GM10266 (cell line): ENCODE data around the gene GDPD1.

Experiments
- DNase-seq: peaks from one replicate; pipeline ENCODE4 v3.0.0; 2012; ENCODE audit errors: extremely low spot score
- TF ChIP-seq, protein P1 (sequence below): IDR thresholded peaks from 2 replicates; pipeline ENCODE4 v1.5.1; 2012; ENCODE audit warnings: mild to moderate bottlenecking, low read depth; ENCODE audit not compliant: control insufficient read depth, insufficient read depth; ENCODE audit errors: missing control alignments

The GDPD1 gene

DNA sequence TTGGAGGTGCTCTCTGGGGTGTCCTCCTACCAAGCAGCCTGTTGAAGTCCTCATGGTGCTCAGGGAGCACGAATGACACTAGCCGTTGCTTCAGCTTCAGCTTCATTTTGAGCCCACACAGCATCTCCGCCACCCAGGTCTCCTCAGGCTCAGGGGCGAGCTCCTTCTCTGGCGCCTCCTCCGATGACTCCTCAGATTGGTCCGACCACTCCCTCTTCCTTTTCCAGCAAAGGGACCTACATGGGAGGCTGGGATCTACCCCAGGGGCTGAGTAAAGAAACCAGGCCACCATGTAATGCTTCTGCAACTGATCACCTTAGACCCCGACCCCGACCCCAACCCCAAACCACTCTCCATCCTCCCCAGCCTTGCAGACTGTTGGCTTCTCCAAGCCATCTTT, 38.8 kb upstream of the GDPD1 start:
- TF ChIP-seq, protein P1, sequence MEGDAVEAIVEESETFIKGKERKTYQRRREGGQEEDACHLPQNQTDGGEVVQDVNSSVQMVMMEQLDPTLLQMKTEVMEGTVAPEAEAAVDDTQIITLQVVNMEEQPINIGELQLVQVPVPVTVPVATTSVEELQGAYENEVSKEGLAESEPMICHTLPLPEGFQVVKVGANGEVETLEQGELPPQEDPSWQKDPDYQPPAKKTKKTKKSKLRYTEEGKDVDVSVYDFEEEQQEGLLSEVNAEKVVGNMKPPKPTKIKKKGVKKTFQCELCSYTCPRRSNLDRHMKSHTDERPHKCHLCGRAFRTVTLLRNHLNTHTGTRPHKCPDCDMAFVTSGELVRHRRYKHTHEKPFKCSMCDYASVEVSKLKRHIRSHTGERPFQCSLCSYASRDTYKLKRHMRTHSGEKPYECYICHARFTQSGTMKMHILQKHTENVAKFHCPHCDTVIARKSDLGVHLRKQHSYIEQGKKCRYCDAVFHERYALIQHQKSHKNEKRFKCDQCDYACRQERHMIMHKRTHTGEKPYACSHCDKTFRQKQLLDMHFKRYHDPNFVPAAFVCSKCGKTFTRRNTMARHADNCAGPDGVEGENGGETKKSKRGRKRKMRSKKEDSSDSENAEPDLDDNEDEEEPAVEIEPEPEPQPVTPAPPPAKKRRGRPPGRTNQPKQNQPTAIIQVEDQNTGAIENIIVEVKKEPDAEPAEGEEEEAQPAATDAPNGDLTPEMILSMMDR: no peak
- DNase-seq: no peak

DNA sequence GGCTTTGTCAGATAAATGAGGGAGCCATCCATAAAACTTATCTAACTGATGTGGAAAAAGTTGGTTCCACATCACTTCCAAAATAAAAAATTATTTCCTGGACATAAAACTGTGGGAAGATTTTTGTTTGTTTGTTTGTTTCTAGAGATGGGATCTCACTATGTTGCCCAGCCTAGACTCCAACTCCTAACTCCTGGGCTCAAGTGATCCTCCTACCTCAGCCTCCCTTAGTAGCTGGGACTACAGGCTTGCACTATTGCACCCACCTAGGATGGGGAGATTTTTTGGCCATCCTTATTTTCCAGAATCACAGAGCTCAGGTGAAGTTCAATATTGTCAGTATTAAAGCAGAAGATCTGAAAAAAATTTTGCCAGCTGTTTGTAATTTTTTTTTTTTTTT, 34.3 kb upstream of the GDPD1 start:
- no peak for DNase-seq
- TF ChIP-seq, protein P1: no peak

DNA sequence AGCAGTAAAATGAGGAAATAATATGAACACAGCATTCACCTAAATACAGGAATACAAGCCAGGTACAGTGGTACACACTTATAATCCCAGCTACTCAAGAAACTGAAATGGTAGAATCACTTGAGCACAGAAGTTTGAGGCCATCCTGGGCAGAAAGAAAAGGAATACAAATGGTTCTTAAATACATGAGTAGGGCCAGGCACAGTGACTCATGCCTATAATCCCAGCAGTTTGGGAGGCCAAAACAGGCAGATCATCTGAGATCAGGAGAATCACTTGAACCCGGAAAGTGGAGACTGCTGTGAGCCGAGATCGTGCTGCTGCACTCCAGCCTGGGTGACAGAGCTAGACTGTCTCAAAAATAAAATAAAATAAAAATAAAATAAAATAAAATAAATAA, 33.5 kb upstream of the GDPD1 start:
- TF ChIP-seq, protein P1: no peak
- DNase-seq: no peak

DNA sequence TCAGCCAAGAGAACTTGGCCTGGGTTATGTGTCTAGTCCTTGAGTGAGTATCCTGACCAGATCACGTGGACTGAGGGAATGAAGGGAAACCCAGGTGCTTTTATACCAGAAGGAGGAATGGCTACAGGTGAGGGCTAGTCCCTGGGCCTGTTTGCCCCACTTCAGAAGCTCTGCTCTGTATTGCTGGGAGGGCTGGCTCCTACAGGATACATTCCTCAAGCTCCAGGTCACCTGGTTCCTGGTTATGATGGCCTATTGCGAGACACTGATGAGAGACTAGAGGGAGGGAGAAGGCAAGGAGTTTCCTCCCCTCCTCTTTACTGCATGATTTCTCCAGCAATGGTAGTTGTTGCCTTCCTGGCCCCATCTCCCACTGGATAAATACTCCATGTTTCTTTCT, 29.5 kb upstream of the GDPD1 start:
- TF ChIP-seq, protein P1: no peak
- DNase-seq: no peak

DNA sequence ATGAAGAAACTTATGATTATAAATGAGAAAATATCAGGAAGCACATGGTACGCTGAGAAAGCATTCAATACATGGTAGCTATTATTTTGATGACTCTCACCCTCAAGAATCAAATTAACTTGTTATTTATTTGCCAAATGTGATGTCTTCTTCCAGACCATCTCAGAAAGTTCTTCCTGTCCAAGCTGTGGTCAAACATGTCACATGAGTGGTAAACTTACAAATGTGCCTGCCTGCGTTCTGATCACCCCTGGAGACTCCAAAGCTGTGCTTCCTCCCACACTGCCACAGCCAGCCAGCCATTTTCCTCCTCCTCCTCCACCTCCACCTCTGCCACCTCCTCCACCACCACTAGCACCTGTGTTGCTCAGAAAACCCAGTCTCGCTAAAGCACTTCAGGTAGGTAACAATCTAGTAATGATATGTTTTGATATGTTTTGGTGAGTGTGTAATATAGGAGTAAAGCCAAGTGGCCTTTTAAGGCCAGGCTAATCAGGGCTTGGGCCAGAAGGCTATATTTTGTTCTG, 26.9 kb upstream of the GDPD1 start:
- DNase-seq: no peak
- TF ChIP-seq, protein P1: no peak

DNA sequence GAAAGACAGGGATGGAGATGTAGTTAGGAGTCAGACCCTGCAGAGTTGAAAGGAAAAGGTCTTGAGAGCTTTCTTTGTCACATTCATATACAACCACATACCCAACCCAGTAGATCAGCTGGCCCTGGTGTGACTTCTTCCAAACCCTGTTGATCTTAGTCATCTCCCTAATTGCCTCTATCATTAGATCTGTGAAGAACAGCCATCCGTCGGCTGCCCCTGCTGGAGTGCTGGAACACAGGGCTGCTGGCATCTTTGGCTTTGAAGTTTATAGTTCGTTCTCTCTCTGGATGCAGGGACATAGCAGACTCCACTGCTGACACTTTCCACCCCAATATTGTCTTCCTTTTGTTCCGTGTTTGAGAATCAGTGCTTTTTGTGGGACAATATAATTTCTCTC, 20.9 kb upstream of the GDPD1 start:
- TF ChIP-seq, protein P1: no peak

DNA sequence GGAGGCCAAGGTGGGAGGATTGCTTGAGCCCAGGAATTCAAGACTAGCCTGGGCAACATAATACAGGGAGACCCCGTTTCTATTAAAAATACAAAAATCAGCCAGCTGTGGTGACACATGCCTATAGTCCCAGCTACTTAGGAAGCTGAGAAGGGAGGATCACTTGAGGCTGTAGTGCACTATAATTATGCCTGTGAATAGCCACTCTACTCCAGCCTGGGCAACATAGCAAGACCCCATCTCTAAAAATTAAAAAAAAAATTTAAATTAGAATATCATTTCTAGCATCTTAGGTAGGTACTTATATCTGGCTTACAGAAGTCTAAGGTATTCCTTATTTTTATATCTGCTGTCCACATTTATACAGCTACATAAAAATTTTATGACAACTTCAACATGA, 18.0 kb upstream of the GDPD1 start:
- TF ChIP-seq, protein P1: no peak
- no peak for DNase-seq

More for the DNA sequence above, 20.9 kb upstream of the GDPD1 start:
- DNase-seq: no peak

DNA sequence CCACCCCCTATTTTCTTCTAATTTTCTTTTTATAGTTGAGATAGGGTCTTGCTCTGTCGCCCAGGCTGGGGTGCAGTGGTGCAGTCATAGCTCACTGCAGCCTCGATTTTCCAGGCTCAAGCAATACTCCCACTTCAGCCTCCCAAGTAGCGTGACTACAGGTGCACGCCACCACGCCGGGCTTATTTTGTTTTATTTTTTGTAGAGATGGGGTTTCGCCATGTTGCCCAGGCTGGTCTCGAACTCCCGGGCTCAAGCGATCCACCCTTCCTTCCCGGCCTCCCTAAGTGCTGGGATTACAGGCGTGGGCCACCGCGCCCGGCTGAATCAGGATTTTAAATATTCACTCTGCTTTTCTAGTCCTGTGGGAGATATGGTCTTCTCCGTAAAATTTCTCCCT, 941 bp upstream of the GDPD1 start:
- TF ChIP-seq, protein P1: no peak
- no peak for DNase-seq
